ENCODE results near the gene DNAL1. TPM values are rescaled to one million over a fixed set of nuclear protein-coding genes. Genes with fewer than 3 reads are reported as not detected.

Gene DNAL1
- total and polyA plus RNA-seq, 2 of the 13 experiments (the other 11 are each of a cell fraction or from before 2014, with no cell fraction given), result 1.4 to 13.3 TPM

DNA sequence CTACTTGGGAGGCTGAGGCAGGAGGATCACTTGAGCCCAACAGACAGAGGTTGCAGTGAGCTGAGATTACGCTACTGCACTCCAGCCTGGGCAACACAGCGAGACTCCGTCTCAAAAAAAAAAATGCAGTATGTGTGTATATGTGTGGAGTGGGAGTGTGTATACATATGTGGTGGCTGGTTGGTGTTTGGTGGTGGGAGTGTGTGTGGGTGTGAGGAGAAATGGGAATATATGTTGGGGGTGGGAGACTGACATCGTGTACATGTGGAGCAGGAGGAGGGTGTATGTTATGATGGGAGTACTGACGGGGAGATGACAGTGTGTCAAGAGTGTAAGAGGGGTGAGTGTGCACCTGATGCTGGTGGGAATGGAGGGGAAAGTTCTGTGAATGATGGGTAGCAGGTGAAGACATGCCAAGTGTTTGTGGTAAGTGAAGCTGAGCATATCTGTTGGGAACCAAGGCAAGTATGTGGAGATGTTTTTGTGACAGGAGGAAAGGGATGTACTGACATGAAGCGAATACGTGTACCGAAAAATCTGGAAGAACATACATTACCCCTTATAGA is 65.2 kb downstream of the DNAL1 start (continued):
- TF ChIP-seq, protein P1, sequence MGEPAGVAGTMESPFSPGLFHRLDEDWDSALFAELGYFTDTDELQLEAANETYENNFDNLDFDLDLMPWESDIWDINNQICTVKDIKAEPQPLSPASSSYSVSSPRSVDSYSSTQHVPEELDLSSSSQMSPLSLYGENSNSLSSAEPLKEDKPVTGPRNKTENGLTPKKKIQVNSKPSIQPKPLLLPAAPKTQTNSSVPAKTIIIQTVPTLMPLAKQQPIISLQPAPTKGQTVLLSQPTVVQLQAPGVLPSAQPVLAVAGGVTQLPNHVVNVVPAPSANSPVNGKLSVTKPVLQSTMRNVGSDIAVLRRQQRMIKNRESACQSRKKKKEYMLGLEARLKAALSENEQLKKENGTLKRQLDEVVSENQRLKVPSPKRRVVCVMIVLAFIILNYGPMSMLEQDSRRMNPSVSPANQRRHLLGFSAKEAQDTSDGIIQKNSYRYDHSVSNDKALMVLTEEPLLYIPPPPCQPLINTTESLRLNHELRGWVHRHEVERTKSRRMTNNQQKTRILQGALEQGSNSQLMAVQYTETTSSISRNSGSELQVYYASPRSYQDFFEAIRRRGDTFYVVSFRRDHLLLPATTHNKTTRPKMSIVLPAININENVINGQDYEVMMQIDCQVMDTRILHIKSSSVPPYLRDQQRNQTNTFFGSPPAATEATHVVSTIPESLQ (CRISPR knock-in tag; conservative IDR thresholded peaks at IDR 0.05), result no peak
- TF ChIP-seq LCORL (IDR thresholded peaks at IDR 0.05), result no peak
- TF ChIP-seq LCORL (CRISPR knock-in tag; IDR thresholded peaks at IDR 0.05), result no peak

DNA sequence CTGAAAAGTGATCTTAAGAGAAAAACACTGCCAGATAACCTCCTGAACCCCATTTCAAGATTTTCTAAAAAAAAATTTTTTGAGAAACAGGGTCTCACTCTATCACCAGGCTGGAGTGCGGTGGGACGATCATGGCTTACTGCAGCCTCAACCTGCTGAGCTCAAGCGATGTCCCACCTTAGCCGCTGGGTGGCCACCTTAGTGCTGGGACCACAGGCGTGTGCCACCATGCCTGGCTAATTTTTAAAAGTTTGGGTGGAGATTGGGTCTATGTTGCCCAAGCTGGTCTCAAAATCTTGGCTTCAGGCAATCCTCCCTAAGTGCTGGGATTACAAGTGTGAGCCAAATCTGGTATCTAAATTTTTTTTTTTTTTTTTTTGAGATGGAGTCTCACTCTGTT is 66.0 kb downstream of the DNAL1 start:
- Histone ChIP-seq H3K4me1 (ENCODE audit: insufficient read depth, low read length) (peaks cover 15% of the 10 kb centered on the region), H3K4me2 (ENCODE audit: low read depth, low read length) (no peak overlapping the region), H3K27ac (ENCODE audit: extremely low read length, insufficient read depth, low read length) (no peak overlapping the region), H4K20me1 (ENCODE audit: insufficient read depth, low read length) (0 out of 2 replicates have a peak, but pooled peaks cover 5% of the 10 kb centered on the region), H3K9me3 (ENCODE audit: low read length) (no peaks in the 10 kb centered on the region), H3K79me2 (ENCODE audit: insufficient read depth, low read length) (peaks cover 20% of the 10 kb centered on the region), H2AFZ (ENCODE audit: low read length) (no peak overlapping the region), H3K9ac (ENCODE audit: insufficient read depth, low read depth, low read length) (no peak overlapping the region), H3K36me3 (replicated peaks in 1 of 2; ENCODE audit: control insufficient read depth in 1 of 2, insufficient read depth in 2 of 2, low read length in 2 of 2) (peaks cover 0 to 2% of the 10 kb centered on the region in 2 experiments; a peak in 1 of 5 replicates), H3K27me3 (ENCODE audit: control insufficient read depth in 1 of 2, insufficient read depth in 2 of 2, low read length in 2 of 2) (no peaks in the 10 kb centered on the region), H3K4me3 (replicated peaks in 1 of 3; ENCODE audit: insufficient read depth in 1 of 3, low read depth in 2 of 3, low read length in 3 of 3) (no peak overlapping the region)
- in situ Hi-C loops (cut with HindIII; ENCODE audit: extremely low pct_ligation_motif_present, low pct_unique_long_range_greater_than_20kb), result no loop called here
- ATAC-seq, result no peak
- POLR2A ChIA-PET, result no interaction called here
- DNase-seq (ENCODE audit: low spot score), result no peak
- no peak for FAIRE-seq
- no TSS peak for BruUV-seq (replicated peaks)
- intact Hi-C loops (cut with micrococcal nuclease; ENCODE audit: unreplicated experiment), result loop anchor here (5.0 kb wide), 1 partner anchor 173 kb away; the partner anchor contains the start of gene ACOT1
- CTCF ChIA-PET (ENCODE audit: low intra/inter-chr PET ratio, low total read pairs), result no interaction called here
- 96% methylated on average over 5 of the region's 5 CpGs for WGBS (ENCODE audit: low lambda C conversion rate)
- TF ChIP-seq CBFB (CRISPR knock-in tag; IDR thresholded peaks at IDR 0.05) (no peak), GPN1 (CRISPR knock-in tag; IDR thresholded peaks at IDR 0.05; ENCODE audit: borderline replicate concordance) (no peak), KMT2A (CRISPR knock-in tag; IDR thresholded peaks at IDR 0.05) (no peak), U2AF2 (IDR thresholded peaks at IDR 0.05; ENCODE audit: low read depth, low read length) (no peak), SIX1 (CRISPR knock-in tag; IDR thresholded peaks at IDR 0.05; ENCODE audit: borderline replicate concordance) (no peak), SNAPC2 (CRISPR knock-in tag; IDR thresholded peaks at IDR 0.05) (no peak), E2F5 (CRISPR knock-in tag; conservative IDR thresholded peaks at IDR 0.05) (no peak), BATF2 (CRISPR knock-in tag; IDR thresholded peaks at IDR 0.05) (no peak), ARID4A (CRISPR knock-in tag; IDR thresholded peaks at IDR 0.05; ENCODE audit: borderline replicate concordance) (no peak)
- TF ChIP-seq, protein P2, sequence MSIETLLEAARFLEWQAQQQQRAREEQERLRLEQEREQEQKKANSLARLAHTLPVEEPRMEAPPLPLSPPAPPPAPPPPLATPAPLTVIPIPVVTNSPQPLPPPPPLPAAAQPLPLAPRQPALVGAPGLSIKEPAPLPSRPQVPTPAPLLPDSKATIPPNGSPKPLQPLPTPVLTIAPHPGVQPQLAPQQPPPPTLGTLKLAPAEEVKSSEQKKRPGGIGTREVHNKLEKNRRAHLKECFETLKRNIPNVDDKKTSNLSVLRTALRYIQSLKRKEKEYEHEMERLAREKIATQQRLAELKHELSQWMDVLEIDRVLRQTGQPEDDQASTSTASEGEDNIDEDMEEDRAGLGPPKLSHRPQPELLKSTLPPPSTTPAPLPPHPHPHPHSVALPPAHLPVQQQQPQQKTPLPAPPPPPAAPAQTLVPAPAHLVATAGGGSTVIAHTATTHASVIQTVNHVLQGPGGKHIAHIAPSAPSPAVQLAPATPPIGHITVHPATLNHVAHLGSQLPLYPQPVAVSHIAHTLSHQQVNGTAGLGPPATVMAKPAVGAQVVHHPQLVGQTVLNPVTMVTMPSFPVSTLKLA (IDR thresholded peaks at IDR 0.05), result no peak

Data from HepG2 (cell line).